LoVo (cell line): Measurements from ENCODE around the gene NECAP2.
"Not testable (repeated sequence)": the region's sequence is repeated elsewhere in the genome, so short reads cannot be mapped to it uniquely, and the experiment has no call there.

Experiments
- DNase-seq: peaks from one replicate; pipeline ENCODE4 v3.0.0-alpha.2; 2016; ENCODE audit warnings: low spot score

The NECAP2 gene

DNA sequence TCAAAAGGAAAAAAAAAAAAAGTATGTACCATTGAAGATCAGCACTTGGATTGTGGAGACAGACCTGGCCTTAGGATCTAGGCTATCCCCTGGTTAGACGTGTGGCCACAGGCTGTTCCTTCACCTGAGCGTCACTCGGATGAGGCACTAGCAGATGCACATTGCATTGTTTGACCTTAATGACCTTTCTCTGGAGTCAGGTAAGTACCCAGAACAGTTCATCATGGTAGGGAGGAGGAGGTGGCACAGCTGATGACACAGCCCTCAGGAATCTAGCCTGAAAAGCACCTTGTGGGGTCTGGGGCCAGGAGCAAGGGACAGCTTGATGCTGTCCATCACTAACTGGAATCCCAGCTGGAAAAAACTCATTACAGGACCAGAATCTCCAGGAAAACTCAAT is 21.2 kb downstream of the NECAP2 start:
- DNase-seq: no peak

DNA sequence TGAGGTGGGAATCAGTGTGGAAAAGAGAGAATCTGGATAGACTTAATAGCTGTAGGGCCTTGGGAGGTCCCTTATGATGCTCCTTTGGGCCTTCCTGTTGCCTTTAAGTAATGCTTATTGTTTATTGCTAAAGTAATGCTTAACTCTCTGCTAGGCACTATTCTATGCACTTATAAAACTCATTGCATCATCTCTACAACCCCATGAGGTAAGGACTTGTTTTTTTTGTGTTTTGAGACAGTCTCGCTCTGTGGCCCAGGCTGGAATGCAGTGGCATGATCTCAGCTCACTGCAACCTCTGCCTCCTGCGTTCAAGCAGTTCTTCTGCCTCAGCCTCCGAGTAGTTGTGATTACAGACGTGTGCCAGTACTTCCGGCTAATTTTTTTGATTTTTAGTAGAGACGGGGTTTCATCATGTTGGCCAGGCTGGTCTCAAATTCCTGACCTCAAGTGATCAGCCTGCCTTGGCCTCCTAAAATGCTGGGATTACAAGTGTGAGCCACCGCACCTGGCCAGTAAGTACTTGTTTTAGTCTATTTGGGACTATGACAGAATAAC is 22.3 kb downstream of the NECAP2 start:
- DNase-seq: no peak

DNA sequence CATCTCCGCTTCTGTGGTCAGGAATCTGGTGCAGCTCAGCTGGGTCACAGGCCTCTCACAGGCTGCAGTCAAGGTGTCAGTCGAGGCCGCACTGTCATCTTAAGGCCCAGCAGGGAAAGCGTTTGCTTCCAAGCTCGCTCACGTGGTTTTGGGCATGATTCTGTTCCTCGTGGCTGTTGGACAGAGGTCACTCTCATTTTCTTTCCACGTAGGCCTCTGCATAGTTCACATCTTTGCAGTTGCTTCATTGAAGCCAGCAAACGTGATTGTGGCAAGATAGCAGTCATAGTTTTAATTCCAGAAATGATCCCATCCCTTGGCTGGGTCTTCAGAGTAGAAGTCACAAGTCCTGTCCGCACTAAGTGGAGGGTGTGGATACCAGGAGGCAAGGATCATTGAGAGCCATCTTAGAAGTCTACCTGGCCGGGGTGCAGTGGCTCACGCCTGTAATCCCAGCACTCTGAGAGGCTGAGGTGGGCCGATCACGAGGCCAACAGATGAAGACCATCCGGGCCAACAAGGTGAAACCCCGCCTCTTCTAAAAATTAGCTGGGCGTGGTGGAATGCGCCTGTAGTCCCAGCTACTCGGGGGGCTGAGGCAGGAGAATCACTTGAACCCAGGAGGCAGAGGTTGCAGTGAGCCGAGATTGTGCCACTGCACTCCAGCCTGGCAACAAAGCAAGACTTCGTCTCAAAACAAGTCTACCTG is 24.5 kb downstream of the NECAP2 start:
- no peak for DNase-seq

DNA sequence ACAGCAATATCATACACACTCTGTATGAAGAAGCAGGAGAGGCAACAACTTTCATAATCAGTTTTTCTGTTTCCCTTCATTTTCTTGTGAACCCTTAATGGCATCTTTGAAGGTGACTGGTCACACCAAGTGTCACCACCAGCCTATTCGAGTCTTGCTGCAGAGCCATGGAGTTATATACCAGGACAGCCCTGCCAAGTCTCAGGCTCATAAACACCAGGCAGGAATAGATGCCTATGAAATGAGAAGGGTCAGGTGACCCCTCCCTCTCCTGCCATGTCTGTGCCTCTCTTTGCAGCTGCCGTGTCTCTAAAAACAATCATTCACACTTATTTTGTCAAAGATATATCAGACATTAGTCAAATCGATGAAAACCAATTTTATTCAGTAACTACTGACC is 28.0 kb downstream of the NECAP2 start:
- no peak for DNase-seq

DNA sequence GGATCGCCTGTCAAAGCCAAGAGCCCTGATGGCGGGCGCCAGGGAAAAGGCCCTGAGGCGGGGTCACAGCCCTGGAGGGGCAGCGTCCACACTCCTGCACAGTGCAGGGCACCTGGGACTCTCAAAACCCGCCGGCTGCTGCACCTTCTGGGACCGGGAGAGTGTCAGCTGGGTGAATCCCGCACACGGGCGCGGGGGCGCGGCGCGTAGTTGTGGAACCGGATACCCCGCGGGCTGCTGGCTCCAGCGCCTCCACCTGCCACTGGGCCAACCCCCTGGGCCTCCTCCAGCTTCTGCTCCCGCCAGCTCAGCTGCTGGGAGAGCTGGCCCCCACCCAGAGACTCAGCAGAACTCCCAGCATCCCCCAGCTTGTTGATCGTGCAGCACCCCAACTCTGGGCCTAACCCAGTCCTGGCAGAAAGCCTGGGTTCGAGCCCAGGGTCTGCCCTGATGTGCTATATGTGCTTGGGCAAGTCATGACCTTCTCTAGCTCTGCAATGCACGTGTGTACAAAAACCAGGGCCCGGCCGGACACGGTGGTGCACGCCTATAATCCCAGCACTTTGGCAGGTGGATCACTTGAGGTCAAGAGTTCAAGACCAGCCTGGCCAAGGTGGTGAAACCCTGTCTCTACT is 33.8 kb downstream of the NECAP2 start:
- DNase-seq: no peak

DNA sequence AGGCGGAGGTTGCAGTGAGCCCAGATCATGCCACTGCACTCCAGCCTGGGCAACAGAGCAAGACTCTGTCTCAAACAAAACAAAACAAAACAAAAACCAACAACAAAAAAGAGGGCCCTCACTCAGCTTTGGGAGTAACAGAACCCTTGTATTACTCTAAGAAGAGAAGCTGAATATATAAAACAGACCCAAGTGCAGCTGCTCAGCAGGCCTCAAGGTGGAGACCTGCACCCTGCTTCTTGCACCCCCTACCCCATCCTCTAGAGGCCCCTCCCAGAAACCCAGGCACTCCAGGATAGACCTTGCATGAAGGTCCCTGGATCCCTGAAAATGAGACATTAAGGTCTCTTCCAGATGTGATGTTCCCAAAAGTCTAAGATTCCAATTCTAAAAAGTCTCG is 34.4 kb downstream of the NECAP2 start:
- DNase-seq: not testable (repeated sequence)

DNA sequence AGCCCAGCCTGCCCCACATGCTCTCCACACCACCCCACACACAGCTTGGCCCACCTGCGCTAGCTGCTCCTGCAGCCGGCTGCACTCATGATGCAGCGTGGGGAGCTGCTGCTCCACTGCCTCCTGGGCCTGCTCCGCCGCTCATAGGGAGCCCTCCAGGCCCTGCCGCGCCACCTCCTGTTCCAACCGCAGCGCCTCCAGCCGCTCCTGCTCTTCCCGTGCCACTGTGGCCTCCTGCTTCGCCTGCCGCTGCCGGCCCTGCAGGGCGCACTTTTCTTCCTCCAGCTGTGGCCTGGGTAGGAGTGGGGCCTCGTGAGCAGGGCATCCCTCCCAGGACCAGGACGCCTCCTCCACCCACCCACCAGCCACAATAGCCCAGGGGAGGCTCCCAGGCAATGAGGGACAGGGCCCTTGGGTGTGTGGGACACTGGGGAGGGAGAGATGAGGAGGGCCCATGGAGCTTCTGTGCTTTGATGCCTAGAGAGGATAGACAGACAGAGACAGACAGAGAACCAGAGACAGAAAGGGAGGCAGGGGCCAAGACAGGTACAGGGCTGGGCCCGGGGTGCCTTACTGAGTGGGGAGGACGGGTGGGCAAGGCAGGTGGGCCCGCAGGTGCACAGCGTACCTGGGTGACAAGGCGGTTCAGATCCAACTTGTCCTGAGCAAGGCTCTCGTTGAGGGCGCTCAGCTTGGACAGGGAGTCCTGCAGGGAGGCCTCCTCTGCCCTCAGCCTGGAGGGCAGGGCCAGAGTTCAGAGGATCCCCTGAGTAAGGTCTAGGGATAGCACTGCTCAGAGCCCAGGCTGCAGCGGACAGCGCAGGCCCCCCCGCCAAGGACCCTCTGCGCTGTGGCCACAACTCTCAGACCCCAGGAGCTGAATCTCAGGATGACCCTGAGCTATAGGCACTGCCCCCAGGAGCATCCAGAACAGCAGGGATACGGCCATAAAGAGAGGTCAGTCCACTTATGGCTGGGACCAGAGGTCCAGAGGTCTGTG is 35.5 kb downstream of the NECAP2 start:
- not testable (repeated sequence) for DNase-seq

DNA sequence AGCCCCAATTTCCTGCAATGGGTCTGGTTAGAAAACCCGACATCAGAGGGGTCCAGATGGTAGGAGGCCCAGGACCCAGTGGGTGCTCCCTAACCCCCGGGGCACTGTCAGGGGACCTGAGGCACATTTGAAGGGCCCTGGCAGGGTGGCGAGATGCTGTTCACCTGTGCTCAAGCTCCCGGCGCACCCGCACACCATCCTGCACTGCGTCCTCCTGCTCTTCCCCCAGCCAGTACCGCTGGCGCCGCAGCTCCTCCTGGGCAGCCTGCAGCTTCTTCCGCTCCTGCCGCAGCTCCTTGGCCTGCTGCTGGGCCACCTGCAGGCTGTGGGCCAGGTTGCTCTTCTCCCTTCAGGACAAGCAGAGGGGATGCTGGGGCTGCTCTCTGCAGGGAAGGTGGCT is 37.6 kb downstream of the NECAP2 start:
- no peak for DNase-seq

DNA sequence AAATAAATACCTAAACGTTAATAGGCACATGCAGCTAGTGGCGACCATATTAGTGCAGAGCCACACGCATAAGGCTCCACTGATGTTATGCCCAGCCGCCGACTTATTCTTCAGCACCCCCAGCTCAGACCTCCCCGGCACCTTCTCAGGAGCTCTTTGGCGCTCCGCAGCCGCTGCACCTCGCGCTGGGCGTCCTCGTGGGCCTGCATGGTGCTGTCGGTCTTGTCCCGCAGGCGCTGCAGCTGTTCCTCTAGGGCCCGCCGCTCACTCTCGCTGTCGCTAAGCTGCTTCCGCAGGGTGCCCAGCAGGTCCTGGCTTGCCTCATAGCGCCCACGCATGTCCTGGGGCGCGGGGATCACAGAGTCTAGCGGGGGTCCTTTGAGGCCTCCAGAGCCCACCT is 42.6 kb downstream of the NECAP2 start:
- not testable (repeated sequence) for DNase-seq

DNA sequence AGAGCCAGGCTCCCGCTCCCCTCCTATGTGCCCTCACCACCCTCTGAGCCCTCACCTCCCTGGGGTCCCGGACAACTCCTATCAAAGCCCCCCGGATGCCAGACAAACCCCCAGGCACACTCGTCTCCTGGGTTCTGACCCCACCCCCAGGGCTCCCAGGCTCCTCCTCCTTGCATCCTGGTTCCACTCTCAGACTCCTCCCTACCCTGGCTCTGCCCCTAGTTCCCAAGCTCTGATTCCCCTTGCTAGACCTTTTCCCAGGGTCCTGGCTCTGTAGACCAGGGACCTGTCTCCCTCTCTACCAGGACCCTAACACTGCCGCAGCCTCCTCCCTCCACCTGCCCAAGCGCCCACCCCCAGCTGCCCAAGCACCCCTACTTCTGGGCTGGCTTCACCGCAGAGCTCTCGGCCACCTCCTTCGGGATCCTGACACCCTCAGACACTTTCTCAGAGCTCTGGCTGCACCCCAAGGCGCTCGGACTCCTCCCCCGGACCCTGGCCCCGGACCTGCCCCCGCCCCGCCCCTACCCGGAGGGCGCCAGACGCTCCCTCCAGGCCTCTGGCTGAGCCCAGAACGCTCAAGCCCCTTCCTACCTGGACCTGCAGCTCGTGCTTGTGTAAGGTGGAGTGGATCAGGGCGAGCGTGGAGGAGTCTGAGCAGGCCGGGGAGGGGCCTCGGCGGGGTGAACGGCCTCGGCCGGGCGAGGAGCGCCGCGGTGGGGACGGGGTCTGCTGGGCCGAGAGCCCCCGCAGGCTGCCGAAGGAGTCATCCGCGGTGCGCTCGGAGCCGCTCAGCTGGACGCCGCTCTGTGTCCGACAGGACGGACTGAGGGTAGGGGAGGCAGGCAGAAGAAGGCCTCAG is 43.3 kb downstream of the NECAP2 start:
- not testable (repeated sequence) for DNase-seq

DNA sequence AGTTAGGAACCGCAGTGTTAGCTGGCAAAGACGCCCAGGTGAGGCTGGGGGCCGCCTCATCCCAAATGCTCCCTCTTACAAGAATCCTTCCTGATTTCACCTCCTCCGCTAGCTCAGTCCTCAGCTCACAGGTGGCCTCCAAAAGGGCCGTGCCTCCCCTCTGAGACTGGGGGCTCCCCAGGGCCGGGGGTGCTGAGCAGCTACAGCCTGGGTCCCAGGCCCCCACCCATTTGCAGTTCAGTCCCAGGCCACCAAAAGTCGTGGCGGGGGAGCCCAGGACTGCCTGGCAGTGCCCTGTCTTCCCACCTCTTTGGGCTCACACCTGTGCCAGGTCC is 43.9 kb downstream of the NECAP2 start:
- DNase-seq: no peak

DNA sequence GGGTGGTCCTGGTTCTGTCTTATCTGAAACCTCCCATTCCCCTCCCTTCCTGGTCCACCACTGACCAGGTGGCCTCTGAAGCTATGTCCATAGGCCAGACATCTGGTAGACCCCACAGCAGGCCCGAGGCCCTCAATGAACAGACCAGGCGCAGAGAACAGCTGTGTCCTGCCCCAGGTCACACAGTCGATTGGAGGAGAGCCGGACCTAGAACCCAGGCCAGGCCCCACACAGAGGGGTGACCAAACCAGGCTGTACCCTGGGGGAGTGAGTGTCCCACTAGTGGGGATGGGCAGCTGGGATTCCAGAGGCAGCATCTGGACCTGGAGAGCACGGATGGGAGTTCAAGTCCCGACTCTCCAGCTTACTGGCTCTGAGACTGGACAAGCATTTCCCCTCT is 44.4 kb downstream of the NECAP2 start:
- no peak for DNase-seq

DNA sequence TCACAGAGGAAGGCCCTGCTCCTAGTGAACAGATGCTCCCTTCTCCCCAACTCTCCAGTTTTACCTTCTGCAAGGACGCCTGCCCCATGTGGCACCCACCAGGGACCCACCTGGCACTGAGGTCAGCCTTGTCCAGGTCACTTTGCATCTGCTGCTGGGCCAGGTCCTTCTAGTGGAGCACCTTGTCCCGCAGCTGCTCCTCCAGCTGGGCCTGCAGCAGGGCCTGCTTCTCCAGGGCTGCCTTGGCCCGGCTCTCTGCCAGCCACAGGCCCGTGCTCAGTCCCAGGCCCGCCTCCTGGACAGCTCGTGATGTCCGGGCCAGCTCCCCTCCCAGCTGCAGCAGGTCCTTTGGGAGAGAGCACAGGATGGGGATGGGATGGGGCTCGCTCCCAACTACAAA is 45.8 kb downstream of the NECAP2 start:
- not testable (repeated sequence) for DNase-seq

DNA sequence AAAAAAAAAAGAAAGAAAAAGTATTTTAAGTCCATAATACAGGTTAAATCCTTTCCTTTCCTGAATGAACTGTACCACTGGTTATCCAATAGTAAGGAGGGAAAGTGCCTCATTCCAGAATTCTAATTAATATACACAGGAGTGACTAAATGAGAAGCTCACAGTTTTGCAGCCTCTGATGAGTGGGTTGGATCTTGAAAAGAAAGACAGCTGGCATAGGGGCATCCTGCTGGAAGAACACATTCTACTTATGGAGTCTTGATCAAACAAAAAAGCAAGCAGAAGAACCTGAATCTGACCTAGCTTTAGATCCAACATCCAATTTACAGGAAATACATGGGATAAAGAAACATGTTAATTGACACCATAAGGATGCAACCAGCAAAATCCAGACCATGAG is 46.5 kb downstream of the NECAP2 start:
- not testable (repeated sequence) for DNase-seq

DNA sequence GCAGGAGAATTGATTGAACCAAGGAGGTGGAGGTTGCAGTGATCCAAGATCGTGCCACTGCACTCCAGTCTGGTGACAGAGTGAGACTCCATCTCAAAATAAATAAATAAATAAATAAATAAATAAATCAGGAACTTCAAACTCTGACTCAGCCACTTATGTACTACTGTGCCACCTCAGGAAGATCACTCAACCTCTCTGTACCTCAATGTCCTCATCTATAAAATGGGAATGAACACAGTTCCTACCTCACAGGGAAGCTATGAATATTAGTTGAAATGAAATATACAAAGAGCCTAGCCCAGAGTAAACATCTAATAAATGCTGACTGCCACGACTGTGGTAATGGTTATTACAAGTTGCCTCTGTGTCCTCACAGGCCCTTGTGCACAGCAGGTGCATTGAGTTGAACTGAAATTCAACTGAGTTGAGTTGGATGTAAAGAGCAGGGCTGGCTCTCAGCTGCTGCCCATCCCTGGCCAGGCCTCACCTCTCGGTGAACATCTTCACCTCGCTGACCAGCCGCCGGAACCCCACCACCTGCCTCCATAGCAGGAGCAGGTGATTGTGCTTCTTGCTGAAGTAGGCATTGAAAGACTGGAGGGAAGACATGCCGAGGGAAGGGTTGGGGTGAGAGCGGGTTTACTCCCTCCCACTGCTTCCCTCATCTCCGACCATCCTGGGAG is 48.8 kb downstream of the NECAP2 start:
- DNase-seq: not testable (repeated sequence)

DNA sequence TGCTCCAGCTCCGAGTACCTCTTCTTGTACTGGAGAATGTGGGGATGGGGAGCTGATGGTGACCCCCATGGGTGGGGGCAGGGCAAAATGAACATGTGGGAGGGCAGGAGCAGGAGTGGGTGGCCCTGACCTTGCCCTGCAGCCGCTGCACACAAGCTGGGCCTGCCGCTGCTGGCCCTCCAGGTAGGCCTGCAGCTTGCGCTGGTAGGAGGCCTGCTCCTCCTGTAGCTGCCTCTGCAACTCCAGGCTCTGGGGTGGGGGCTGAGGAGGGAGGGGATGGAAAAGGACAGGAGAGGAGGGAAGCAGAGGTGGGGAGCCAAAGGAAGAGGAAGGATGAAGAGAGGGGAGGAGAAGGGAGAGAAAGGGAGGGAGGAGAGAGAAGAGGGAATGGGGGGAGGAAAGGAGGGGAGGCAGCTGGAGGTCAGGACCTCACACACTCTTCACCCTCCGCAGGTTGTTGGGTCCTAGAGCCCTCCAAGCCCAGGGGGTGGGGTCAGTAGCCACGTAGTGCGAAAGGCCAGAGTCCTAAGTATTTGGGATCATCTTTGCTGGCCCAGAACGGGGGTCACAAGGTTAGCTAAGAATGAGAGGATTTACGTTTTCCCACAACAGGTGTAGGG is 50.6 kb downstream of the NECAP2 start:
- DNase-seq: no peak

DNA sequence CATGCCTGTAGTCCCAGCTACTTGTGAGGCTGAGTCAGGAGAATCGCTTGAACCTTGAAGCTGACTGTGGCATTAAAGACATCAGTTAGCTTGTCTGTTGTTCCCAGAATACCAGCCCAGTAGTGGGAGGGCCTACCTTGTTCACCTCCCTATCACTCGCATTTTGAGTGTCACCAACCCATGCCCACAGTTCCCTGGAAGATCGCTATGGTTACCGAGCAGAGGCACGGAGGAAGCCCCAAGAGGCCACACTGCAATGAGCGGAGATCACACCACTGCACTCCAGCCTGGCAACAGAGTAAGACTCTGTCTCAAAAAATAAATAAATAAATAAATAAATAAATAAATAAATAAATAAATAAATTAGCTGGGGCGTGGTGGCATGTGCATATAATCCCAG is 52.4 kb downstream of the NECAP2 start:
- not testable (repeated sequence) for DNase-seq

DNA sequence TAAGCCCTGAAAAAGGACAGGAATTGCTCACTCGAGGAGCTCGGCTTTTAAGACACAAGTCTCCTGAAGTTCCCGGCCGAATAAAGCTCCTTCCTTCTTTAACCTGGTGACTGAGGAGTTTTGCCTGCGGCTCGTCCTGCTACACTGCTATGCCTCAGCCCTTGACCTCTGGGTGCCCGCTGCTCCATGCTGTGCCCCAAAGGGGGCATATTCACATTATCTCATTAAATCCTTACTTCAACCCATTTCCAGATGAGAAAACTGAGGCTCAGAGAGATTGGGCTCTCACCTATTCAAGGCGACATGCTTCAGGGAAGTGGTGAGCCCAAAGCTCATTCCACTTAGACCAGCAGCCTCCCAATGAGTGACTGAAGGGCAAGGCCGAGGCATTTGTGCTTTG is 53.2 kb downstream of the NECAP2 start:
- not testable (repeated sequence) for DNase-seq

DNA sequence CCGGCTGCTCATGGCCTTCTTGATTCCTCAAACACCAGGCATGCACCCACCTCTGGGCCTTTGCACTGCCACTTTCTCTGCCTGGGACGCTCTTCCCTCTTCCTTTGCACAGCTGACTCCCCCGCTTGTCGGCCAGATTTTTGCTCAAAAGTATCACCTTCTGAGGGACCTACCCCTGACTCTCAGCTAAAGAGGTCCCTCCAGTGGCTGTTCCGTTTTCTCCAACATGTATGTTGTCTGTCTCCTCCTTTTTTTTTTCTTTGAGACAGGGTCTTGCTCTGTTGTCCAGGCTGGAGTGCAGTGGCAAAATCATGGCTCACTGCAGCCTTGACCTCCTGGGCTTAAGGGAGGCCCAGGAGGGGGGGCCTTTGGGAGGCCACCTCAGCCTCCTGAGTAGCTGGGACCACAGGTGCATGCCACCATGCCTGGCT is 57.0 kb downstream of the NECAP2 start:
- not testable (repeated sequence) for DNase-seq

DNA sequence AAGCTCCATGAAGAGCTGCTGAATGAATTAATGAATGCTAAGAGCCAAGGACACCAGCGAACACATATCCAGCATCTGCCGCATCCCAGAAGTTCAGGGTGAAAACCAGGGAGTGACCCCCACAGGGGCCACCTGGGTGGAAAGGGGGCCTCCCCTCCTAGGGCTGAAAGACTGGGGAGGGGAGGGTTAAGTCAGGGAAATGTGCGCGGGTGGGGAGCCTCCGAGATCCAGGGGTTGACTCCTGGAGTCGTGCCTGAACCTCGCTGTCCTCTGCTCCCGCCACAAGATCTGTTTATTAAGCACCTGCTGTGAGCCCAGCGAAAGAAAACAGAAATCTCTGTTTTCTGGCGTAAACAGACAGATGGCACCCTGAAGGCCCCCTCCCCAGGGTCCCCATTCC is 57.5 kb downstream of the NECAP2 start:
- not testable (repeated sequence) for DNase-seq
